SH-SY5Y (cell line): ENCODE measurements around the gene PML.

Experiments used
- GATA2 ChIP-seq: IDR thresholded peaks from 2 replicates; pipeline ENCODE4 v1.6.1; 2011; ENCODE audit warnings: mild to moderate bottlenecking, low read depth, low read length
- GATA3 ChIP-seq: IDR thresholded peaks from 2 replicates; pipeline ENCODE4 v1.6.1; 2011; ENCODE audit warnings: low read depth, mild to moderate bottlenecking, low read length, moderate library complexity

The PML gene

DNA sequence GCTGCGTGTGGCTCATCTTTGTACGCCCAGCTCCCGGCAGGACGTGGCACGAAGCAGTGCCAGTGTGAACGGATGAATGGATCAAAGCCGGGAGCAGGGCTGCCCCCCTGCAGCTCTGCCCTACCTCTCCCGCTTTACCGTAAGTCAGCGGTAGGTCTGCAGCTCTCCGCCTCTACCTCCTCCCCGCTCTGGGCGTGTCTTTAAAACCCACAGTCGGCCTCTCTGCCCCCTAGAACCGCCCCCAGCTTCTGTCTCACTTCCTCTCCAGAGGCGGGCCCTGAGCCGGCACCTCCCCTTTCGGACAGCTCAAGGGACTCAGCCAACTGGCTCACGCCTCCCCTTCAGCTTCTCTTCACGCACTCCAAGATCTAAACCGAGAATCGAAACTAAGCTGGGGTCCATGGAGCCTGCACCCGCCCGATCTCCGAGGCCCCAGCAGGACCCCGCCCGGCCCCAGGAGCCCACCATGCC is at the start of gene PML:
Gene PML, plus strand, starts transcription at position 304 of the 471 bp plus-strand sequence. Its CDS starts 97 bp downstream, at position 401.
- TF ChIP-seq GATA3 (no peak), GATA2 (no peak)

GRCh38 chr15:73945130-73945508 is 49.4 kb upstream of the PML start:
- peak; percentile 96 for TF ChIP-seq GATA2
- no peak; the same call in 1 of the 2 replicates for TF ChIP-seq GATA3

- TF ChIP-seq GATA3 (no peak), GATA2 (no peak)
Observed at GRCh38 chr15:73946046-73946721, 48.3 kb upstream of the PML start.

DNA sequence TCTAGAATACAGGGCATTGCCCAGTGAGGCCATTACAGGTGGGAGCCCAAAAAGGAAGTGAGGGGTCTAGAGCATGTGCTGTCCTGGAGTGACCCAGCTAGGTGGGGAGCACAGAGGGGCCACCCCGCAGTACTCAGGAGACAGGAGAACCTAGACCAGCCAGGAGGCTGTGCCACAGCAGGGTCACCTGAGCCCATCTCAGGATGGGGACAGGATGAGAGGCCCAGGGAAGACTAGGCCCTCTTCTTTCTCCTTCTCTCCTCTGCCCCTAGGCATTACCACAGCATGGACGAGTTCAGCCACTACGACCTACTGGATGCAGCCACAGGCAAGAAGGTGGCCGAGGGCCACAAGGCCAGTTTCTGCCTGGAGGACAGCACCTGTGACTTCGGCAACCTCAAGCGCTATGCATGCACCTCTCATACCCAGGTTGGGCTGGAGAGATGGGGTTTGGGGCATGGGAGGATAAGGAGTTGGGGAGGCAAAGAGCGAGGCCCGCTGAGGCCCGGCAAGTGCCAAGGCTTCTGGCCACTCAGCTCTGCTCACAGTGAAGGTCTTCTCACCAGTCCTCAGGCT is 47.6 kb upstream of the PML start:
- TF ChIP-seq GATA3 (no peak), GATA2 (no peak)

DNA sequence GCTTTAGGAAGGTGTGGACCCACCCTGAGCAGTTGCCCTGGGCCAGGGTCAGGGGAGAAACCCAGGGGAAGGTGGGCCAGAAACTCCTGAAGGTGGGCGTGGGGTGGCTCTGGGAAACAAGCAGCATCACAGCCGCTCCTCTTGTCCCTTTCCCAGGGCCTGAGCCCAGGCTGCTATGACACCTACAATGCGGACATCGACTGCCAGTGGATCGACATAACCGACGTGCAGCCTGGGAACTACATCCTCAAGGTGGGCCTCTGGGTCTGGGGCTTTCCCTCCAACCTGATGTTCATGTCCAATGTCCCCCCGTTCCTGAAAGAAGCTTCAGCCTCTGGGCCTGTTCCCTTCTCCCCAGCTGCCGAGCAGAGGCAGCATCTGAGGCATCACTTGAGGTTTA is 46.9 kb upstream of the PML start:
- TF ChIP-seq GATA3, result no peak
- TF ChIP-seq GATA2, result no peak

DNA sequence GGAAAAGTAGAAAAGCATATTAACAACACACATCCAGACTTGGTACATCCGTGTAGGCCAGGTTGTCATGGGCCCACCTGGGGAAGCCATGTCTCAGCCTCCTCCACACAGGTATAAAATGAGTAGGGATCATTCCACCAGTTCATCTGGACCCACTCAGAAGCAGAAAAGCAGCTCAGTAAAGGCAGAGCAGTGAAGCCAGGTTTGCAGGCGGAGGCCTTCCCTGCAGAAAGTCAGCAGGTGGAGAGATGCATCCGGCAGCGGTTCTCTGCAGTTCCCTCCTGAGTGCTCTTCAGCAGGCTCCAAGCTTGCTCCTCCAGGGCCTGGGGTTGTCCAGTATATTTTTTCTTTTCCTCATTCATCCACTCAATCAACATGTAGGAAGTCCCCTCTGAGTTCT is 46.1 kb upstream of the PML start:
- no peak for TF ChIP-seq GATA2

DNA sequence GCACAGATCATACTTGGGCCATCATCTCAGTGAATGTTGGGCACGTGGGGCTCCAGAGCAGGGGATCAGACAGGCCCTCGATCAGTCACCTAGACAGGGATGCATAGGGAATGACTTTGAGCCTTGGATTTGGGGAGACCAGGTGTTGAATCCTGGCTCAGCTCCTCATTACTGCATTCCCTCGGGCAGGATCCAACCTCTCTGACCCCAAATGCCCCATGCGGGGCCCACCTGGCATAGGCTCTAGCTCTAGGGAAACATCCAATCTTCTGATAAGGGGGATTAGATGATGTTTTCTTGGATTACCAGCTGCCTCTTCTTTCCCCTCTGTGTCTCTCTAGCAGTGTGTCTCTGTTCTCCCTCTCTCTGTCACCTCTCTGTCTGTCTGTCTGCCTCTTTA is 45.5 kb upstream of the PML start:
- TF ChIP-seq GATA3, result no peak
- no peak for TF ChIP-seq GATA2

DNA sequence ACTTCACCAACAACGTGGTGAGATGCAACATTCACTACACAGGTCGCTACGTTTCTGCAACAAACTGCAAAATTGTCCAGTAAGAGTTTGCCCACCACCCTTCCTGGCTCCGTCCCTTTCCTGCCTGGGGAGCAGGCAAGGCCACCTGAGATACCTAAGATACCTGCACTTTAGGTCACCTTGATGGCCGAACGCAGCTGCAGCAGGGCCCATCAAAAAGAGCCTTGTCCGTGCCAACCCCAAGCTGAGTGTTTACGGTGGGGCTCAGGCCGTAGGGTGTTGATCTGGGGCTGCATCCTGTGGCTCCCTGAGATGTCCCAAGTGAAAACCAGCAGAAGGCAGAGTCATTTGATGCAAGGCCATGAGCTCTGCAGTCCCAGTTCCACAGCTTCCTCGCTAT is 45.0 kb upstream of the PML start:
- TF ChIP-seq GATA3 (no peak), GATA2 (no peak)

DNA sequence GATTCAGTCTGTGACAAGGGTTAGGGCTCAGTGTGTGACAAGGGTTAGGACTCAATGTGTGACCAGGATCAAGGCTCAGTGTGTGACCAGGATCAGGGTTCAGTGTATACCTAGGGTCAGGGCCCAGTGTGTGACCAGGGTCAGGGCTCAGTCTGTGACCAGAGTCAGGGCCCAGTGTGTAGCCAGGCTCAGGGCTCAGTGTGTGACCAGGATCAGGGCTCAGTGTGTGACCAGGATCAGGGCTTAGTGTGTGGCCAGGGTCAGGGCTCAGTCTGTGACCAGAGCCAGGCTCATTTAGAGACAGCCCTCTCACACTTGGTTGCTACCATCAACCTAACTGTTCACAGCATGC is 44.1 kb upstream of the PML start:
- TF ChIP-seq GATA2, result no peak
- TF ChIP-seq GATA3, result no peak

GRCh38 chr15:73950831-73951561 is 43.5 kb upstream of the PML start:
- TF ChIP-seq GATA2 (no peak), GATA3 (no peak)

- no peak for TF ChIP-seq GATA2
- no peak for TF ChIP-seq GATA3
Observed at GRCh38 chr15:73951601-73952000, 42.9 kb upstream of the PML start.

GRCh38 chr15:73952171-73952912 is 42.2 kb upstream of the PML start:
- no peak for TF ChIP-seq GATA2
- TF ChIP-seq GATA3, result no peak

DNA sequence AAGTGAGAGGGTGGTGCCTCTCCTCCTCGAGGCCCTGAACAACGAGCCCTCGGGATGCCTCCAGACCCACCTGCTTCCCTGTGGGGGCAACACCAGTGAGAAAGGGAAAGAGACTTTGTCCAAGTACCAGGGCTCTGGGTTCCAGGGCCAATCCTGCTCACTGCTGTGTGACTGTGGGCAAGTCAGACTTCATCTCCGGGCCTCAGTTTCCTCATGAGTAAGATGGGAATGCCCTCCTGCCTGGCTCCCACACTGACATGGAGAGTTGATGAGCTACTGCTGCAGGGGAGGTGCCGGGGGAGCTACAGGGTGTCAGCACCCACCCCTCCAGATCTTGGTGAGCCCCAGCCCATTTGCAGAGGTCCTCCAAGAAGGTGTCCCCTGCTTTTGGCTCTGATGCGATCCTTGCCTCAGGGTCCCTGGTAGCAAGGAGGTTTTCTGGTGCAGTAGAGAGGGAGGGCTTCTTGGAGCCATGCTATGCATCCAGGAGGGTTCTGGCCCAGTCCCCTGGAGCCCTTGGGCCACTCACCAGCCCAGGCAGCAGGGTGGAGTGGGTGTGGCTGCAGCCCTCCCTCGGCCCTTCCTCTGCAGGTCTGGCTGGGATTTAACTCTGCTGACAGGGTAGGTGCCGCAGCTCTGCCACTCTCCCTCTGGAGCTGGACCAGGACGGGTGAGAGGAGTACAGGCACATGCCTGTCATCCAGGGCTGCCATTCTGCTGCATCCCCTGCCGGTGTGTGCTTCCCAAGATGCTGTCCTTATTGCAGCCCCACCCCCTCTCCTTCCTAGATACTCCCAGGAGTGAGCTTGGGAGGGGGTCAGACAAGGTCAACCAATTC is 41.4 kb upstream of the PML start:
- TF ChIP-seq GATA2 (no peak), GATA3 (no peak)
